Measurements from ENCODE around the gene TRIM3. TPM values are rescaled to one million over a fixed set of nuclear protein-coding genes. Genes with fewer than 3 reads are reported as not detected.

TRIM3 gene
- total and polyA plus RNA-seq, 12 donors = 6.6 to 23.8 (median 10.4) TPM

DNA sequence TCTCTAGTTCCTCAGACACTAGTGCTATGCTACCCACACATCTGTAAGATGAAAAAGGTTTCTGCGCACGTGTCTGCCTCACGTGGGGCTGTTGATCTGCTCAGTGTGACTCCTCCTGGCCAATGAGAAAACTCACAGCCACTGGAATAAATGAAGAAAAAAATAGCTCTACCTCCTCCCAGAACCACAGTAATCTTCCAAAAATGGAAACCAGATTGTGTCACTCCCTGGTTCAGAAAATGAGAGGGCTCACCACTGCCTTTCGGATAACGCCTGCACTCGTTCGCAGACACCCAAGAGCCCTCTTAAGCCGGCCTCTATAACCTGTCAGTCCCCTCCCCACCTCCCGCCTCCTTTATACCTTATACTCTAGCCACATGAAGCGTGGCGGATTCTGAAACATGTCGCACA, 59.9 kb downstream of the TRIM3 start:
- TF ChIP-seq CTCF (IDR thresholded peaks at IDR 0.05) = no peak
- no peak for TF ChIP-seq POLR2A (IDR thresholded peaks at IDR 0.05)
- H3K27ac ChIP-seq = no peak overlapping the region
- peaks cover 0 to 18% of the 10 kb centered on the region in 2 donors for H3K36me3 ChIP-seq (replicated peaks in 1 of 2)
- DNase-seq = peak in 1 of 7 donors; percentile 46
- H3K4me1 ChIP-seq (replicated peaks in 1 of 2) = peaks cover 6 to 7% of the 10 kb centered on the region in 2 donors
- WGBS, 4 donors = 90 to 96% (median 93%) methylated on average over 12 of the region's 12 CpGs
- H3K27me3 ChIP-seq = no peaks in the 10 kb centered on the region
- no peak overlapping the region for H3K4me3 ChIP-seq
- intact Hi-C loops (cut with DNase I) = no loop called here
- H3K9me3 ChIP-seq (replicated peaks in 1 of 3) = no peaks in the 10 kb centered on the region

GRCh38 chr11:6411594-6412031, 62.1 kb downstream of the TRIM3 start:
- Histone ChIP-seq H3K4me1 (replicated peaks in 1 of 2) (no peaks in the 10 kb centered on the region), H3K4me3 (no peak overlapping the region), H3K27me3 (no peaks in the 10 kb centered on the region), H3K27ac (no peak overlapping the region), H3K9me3 (replicated peaks in 1 of 3) (no peaks in the 10 kb centered on the region), H3K36me3 (replicated peaks in 1 of 2) (peaks cover 0 to 20% of the 10 kb centered on the region in 2 donors)
- intact Hi-C loops (cut with DNase I) = no loop called here
- peak in 1 of 7 donors; percentile 44 for DNase-seq
- WGBS, 4 donors = 83 to 97% (median 91%) methylated on average over 8 to 10 of the region's 10 CpGs
- TF ChIP-seq CTCF (IDR thresholded peaks at IDR 0.05) = no peak
- no peak for TF ChIP-seq POLR2A (IDR thresholded peaks at IDR 0.05)

DNA sequence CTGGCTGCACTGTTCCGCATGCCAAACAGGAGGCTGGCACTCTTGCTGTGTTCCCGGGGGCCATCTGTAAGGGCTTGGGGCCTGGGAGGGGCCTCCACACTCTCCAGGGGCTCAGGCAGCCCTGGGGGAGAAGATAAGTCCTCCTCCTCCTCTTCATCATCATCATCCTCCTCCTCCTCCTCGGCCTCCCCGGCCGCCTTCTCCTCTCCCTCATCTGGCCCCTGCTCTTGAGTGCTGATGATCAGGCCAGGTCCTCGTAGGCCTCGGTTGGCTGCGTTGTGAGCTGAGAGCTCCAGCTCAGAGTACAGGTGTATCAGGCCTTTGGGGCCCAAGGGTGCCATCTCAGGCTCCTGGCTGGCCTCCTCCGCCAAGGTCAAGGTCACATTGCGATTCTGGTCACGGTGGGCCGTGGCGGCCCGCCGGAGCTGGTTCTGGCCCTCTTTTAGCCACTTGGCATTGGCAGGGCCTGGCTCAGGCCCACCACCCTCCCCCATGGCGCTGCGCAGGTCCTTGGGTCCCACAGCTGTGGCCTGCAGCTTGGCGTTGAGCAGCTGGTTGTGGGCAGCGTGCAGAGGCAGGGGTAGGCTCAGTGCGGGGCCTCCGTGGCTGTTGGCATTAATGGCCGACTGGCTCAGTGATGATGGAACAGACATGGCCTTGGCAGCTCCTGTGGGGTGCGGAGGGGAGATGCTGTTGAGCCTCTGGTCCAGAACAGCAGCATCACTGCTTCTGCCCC, 62.9 kb downstream of the TRIM3 start:
- Histone ChIP-seq H3K27me3 (no peaks in the 10 kb centered on the region), H3K4me3 (no peak overlapping the region), H3K27ac (no peak overlapping the region), H3K36me3 (replicated peaks in 1 of 2) (peaks cover 0 to 20% of the 10 kb centered on the region in 2 donors), H3K9me3 (replicated peaks in 1 of 3) (no peaks in the 10 kb centered on the region), H3K4me1 (replicated peaks in 1 of 2) (no peaks in the 10 kb centered on the region)
- intact Hi-C loops (cut with DNase I) = no loop called here
- WGBS, 4 donors = 75 to 92% (median 91%) methylated on average over 9 to 23 of the region's 23 CpGs
- DNase-seq = peak in 1 of 7 donors; percentile 39
- TF ChIP-seq POLR2A (IDR thresholded peaks at IDR 0.05) (no peak), CTCF (IDR thresholded peaks at IDR 0.05) (no peak)

DNA sequence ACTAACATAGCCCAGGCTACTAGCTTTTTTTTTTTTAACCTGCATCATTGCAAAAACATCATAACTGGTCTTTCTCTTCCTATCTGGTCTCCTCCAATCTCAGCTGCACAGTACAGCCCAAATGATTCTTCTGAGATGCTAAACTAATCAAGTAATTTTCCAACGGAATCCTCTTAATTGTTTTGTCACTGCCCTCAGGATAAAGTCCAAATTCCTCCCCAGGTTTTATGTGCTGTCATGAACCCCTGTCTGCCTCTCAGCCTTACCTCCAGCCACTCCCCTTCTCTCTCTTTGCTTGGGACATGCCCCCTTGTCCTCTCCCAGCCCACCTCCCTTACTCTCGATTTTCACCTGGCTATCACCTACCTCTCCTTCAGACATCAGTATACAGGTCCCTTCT, 67.4 kb downstream of the TRIM3 start:
- DNase-seq = no peak
- Histone ChIP-seq H3K36me3 (replicated peaks in 1 of 2) (peaks cover 0 to 30% of the 10 kb centered on the region in 2 donors), H3K27me3 (no peaks in the 10 kb centered on the region), H3K4me1 (replicated peaks in 1 of 2) (no peaks in the 10 kb centered on the region), H3K4me3 (no peak overlapping the region), H3K9me3 (replicated peaks in 1 of 3) (no peaks in the 10 kb centered on the region), H3K27ac (no peak overlapping the region)
- intact Hi-C loops (cut with DNase I) = no loop called here
- TF ChIP-seq POLR2A (IDR thresholded peaks at IDR 0.05) (no peak), CTCF (IDR thresholded peaks at IDR 0.05) (no peak)
- WGBS, 4 donors = 32 to 69% (median 63%) methylated on average over 2 of the region's 2 CpGs

Measured in adrenal gland (tissue), 12 donors.